Measurements from ENCODE around the gene FAM181B. TPM values are rescaled to one million over a fixed set of nuclear protein-coding genes. Genes with fewer than 3 reads are reported as not detected.
A peak's percentile ranks its signal among the peaks of the same experiment; 100 is the strongest.

Gene FAM181B, protein sequence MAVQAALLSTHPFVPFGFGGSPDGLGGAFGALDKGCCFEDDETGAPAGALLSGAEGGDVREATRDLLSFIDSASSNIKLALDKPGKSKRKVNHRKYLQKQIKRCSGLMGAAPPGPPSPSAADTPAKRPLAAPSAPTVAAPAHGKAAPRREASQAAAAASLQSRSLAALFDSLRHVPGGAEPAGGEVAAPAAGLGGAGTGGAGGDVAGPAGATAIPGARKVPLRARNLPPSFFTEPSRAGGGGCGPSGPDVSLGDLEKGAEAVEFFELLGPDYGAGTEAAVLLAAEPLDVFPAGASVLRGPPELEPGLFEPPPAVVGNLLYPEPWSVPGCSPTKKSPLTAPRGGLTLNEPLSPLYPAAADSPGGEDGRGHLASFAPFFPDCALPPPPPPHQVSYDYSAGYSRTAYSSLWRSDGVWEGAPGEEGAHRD
- total RNA-seq (2021), result 0.13 and 0.44 TPM in 2 replicates
- long read RNA-seq, result 0 reads

DNA sequence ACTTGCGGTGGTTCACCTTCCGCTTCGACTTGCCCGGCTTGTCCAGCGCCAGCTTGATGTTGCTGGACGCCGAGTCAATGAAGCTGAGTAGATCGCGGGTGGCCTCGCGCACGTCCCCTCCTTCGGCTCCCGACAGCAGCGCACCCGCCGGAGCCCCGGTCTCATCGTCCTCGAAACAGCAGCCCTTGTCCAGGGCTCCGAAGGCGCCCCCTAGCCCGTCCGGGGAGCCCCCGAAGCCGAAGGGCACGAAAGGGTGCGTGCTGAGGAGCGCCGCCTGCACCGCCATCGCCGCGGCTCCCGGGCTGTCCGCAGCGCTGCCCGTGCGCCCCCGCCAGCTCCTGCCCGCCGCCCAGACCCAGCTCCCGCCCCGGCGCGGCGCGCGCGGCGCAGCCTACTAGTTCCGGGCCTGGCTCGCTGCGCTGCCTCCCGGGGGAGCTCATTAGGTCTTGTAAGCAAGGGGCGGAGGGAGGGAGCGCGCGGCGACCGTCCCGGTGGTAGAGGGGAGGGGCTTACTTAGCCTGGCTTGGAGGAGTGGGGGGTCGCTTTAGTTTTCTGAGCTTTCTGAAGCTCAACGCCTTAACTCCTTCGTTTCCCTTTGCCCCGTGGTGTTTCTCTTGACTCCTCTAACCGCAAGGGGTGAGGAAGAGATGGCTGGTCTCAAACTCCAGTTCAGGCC lies at the start of gene FAM181B:
Gene FAM181B (minus strand): TSS at position 421 of the 676 bp plus-strand sequence. CDS start 135 bp downstream, at position 286.
- Mint-ChIP-seq H3K9me3 (no peaks in the 10 kb centered on the region; a peak in 1 of 5 replicates), H3K4me1 (peaks cover 33 to 40% of the 10 kb centered on the region in 2 experiments), H3K36me3 (ENCODE audit: insufficient read depth in 1 of 3, low read depth in 3 of 3) (no peaks in the 10 kb centered on the region; a peak in 1 of 7 replicates), H3K27me3 (ENCODE audit: low read depth) (peaks cover 78% of the 10 kb centered on the region), H3K4me3 (peak within 1 kb of the TSS; percentile 65 to 83), H3K27ac (no peak within 1 kb of the TSS)
- no peak within 1 kb of the TSS for H2BK20ac ChIP-seq (ENCODE audit: low read depth, low read length, poor library complexity, severe bottlenecking)
- H4K8ac ChIP-seq (replicated peaks; ENCODE audit: insufficient read length, low read depth, low read length), result no peak within 1 kb of the TSS
- no peaks in the 10 kb centered on the region for H3K9me3 ChIP-seq (ENCODE audit: control insufficient read depth, low read depth, low read length)
- no peak within 1 kb of the TSS for H3K56ac ChIP-seq (ENCODE audit: insufficient read length, low read depth, low read length)
- no peak within 1 kb of the TSS for H3K27ac ChIP-seq (ENCODE audit: insufficient read length, low read depth, low read length)
- H3K4me1 ChIP-seq (ENCODE audit: insufficient read depth, low read length), result no peaks in the 10 kb centered on the region
- no peak within 1 kb of the TSS for H2AFZ ChIP-seq (ENCODE audit: low read length)
- H4K5ac ChIP-seq (ENCODE audit: insufficient read length, low read depth, low read length), result no peak within 1 kb of the TSS
- H3K79me1 ChIP-seq (ENCODE audit: insufficient read depth, low read depth, low read length, poor library complexity, severe bottlenecking), result no peaks in the 10 kb centered on the region
- H3K4me2 ChIP-seq (ENCODE audit: insufficient read depth, insufficient read length, low read length), result peak within 1 kb of the TSS; percentile 44
- H2BK5ac ChIP-seq (ENCODE audit: insufficient read length, low read length), result no peak within 1 kb of the TSS
- no peak within 1 kb of the TSS for H3K9ac ChIP-seq (ENCODE audit: extremely low read depth, insufficient read length, low read length)
- no CpG with 5 or more reads among the region's 67 CpGs for WGBS (ENCODE audit: extremely low coverage, insufficient read length, low lambda C conversion rate)
- H3K4ac ChIP-seq (ENCODE audit: low read depth, low read length), result no peak within 1 kb of the TSS
- no peaks in the 10 kb centered on the region for H3K79me2 ChIP-seq (ENCODE audit: insufficient read depth, low read length)
- peaks cover 3% of the 10 kb centered on the region for H3K23me2 ChIP-seq (ENCODE audit: insufficient read length, low read depth, low read length, poor library complexity, severe bottlenecking)
- no peak within 1 kb of the TSS for H3K18ac ChIP-seq (ENCODE audit: insufficient read length, low read depth, low read length)
- H2AK5ac ChIP-seq (ENCODE audit: insufficient read length, low read length), result no peak within 1 kb of the TSS
- H3K14ac ChIP-seq (ENCODE audit: insufficient read depth, low read length), result peak within 1 kb of the TSS; percentile 23; the same call in 1 of the 2 replicates
- no peaks in the 10 kb centered on the region for H4K20me1 ChIP-seq (ENCODE audit: control insufficient read depth, insufficient read depth, insufficient read length)
- H3K23ac ChIP-seq (ENCODE audit: insufficient read length, low read depth, low read length), result no peak within 1 kb of the TSS
- H3T11ph ChIP-seq (ENCODE audit: low read length), result no peak within 1 kb of the TSS
- H2BK12ac ChIP-seq (ENCODE audit: insufficient read length, low read depth, low read length), result no peak within 1 kb of the TSS
- H3K27me3 ChIP-seq (ENCODE audit: insufficient read depth, low read length), result peaks cover 18% of the 10 kb centered on the region; the same call in 1 of the 2 replicates
- DNase-seq, result peak; percentile 87
- no peak within 1 kb of the TSS for H2BK15ac ChIP-seq (ENCODE audit: low read depth, low read length)
- no peak within 1 kb of the TSS for H2BK120ac ChIP-seq (ENCODE audit: low read depth, low read length, poor library complexity, severe bottlenecking)
- H4K91ac ChIP-seq (ENCODE audit: insufficient read length, low read depth, low read length), result no peak within 1 kb of the TSS
- 0 out of 3 replicates have a peak, but pooled peaks have one; percentile 9 for TF ChIP-seq CTCF (conservative IDR thresholded peaks at IDR 0.05)

Measured in H9 (cell line).